ENCODE results near the gene ARHGEF16.

The ARHGEF16 gene

GRCh38 chr1:3417082-3417739 lies 37.3 kb upstream of the ARHGEF16 start:
- DNase-seq (ENCODE audit: low read depth) = no peak
- TF ChIP-seq CTCF (IDR thresholded peaks at IDR 0.05; ENCODE audit: insufficient read depth, low read depth, low read length, missing control alignments) = peak; percentile 14
- no peak overlapping the region for H3K4me3 ChIP-seq (ENCODE audit: low read length)

- no peak for DNase-seq (ENCODE audit: low read depth)
- TF ChIP-seq CTCF (IDR thresholded peaks at IDR 0.05; ENCODE audit: insufficient read depth, low read depth, low read length, missing control alignments) = no peak
- H3K4me3 ChIP-seq (ENCODE audit: low read length) = no peak overlapping the region
These were observed 36.5 kb upstream of the ARHGEF16 start for GRCh38 chr1:3417934-3418333.

GRCh38 chr1:3418600-3418999 lies 35.9 kb upstream of the ARHGEF16 start:
- DNase-seq (ENCODE audit: low read depth) = no peak
- no peak overlapping the region for H3K4me3 ChIP-seq (ENCODE audit: low read length)
- no peak for TF ChIP-seq CTCF (IDR thresholded peaks at IDR 0.05; ENCODE audit: insufficient read depth, low read depth, low read length, missing control alignments)

- TF ChIP-seq CTCF (IDR thresholded peaks at IDR 0.05; ENCODE audit: insufficient read depth, low read depth, low read length, missing control alignments) = no peak
- DNase-seq (ENCODE audit: low read depth) = peak; percentile 28
- H3K4me3 ChIP-seq (ENCODE audit: low read length) = no peak overlapping the region
These were observed 34.9 kb upstream of the ARHGEF16 start for GRCh38 chr1:3419415-3420204.

- no peak overlapping the region for H3K4me3 ChIP-seq (ENCODE audit: low read length)
- no peak for TF ChIP-seq CTCF (IDR thresholded peaks at IDR 0.05; ENCODE audit: insufficient read depth, low read depth, low read length, missing control alignments)
- DNase-seq (ENCODE audit: low read depth) = no peak
These were observed 34.1 kb upstream of the ARHGEF16 start for GRCh38 chr1:3420218-3420951.

GRCh38 chr1:3422638-3423037 lies 31.8 kb upstream of the ARHGEF16 start:
- no peak for TF ChIP-seq CTCF (IDR thresholded peaks at IDR 0.05; ENCODE audit: insufficient read depth, low read depth, low read length, missing control alignments)
- H3K4me3 ChIP-seq (ENCODE audit: low read length) = no peak overlapping the region
- no peak for DNase-seq (ENCODE audit: low read depth)
